Measurements from ENCODE around the gene CHRNA9. TPM values are rescaled to one million over a fixed set of nuclear protein-coding genes. Genes with fewer than 3 reads are reported as not detected.

Gene CHRNA9
- total and polyA plus RNA-seq, 2 of the 13 experiments (the other 11 are each of a cell fraction or from before 2014, with no cell fraction given), result not detected

GRCh38 chr4:40402556-40402955 lies 67.4 kb downstream of the CHRNA9 start:
- H3K4me1 ChIP-seq (ENCODE audit: insufficient read depth, low read length), result peaks cover 27% of the 10 kb centered on the region
- H3K9me3 ChIP-seq (ENCODE audit: low read length), result peaks cover 14% of the 10 kb centered on the region
- FAIRE-seq, result no peak
- no peak overlapping the region for H3K27ac ChIP-seq (ENCODE audit: extremely low read length, insufficient read depth, low read length)
- DNase-seq (ENCODE audit: low spot score), result no peak
- in situ Hi-C loops (cut with HindIII; ENCODE audit: extremely low pct_ligation_motif_present, low pct_unique_long_range_greater_than_20kb) (no loop called here), intact Hi-C loops (cut with micrococcal nuclease; ENCODE audit: unreplicated experiment) (loop anchor here (10.0 kb wide), 1 partner anchor 112 kb away; no protein-coding TSS in a partner anchor)
- BruUV-seq (replicated peaks), result no TSS peak
- no peaks in the 10 kb centered on the region for H3K79me2 ChIP-seq (ENCODE audit: insufficient read depth, low read length)
- no peaks in the 10 kb centered on the region for H3K36me3 ChIP-seq (replicated peaks in 1 of 2; ENCODE audit: control insufficient read depth in 1 of 2, insufficient read depth in 2 of 2, low read length in 2 of 2)
- ChIA-PET POLR2A (no interaction called here), CTCF (ENCODE audit: low intra/inter-chr PET ratio, low total read pairs) (no interaction called here)
- WGBS (ENCODE audit: low lambda C conversion rate), result 0% methylated on average over 1 of the region's 1 CpG
- no peak overlapping the region for H3K9ac ChIP-seq (ENCODE audit: insufficient read depth, low read depth, low read length)
- no peaks in the 10 kb centered on the region for H4K20me1 ChIP-seq (ENCODE audit: insufficient read depth, low read length)
- no peak overlapping the region for H3K4me2 ChIP-seq (ENCODE audit: low read depth, low read length)
- 0 out of 5 replicates have a peak, but pooled peaks cover 0 to 3% of the 10 kb centered on the region in 2 experiments for H3K27me3 ChIP-seq (ENCODE audit: control insufficient read depth in 1 of 2, insufficient read depth in 2 of 2, low read length in 2 of 2)
- no peak overlapping the region for H3K4me3 ChIP-seq (replicated peaks in 1 of 3; ENCODE audit: insufficient read depth in 1 of 3, low read depth in 2 of 3, low read length in 3 of 3)
- H2AFZ ChIP-seq (ENCODE audit: low read length), result no peak overlapping the region
- no peak for ATAC-seq
- TF ChIP-seq, protein P1, sequence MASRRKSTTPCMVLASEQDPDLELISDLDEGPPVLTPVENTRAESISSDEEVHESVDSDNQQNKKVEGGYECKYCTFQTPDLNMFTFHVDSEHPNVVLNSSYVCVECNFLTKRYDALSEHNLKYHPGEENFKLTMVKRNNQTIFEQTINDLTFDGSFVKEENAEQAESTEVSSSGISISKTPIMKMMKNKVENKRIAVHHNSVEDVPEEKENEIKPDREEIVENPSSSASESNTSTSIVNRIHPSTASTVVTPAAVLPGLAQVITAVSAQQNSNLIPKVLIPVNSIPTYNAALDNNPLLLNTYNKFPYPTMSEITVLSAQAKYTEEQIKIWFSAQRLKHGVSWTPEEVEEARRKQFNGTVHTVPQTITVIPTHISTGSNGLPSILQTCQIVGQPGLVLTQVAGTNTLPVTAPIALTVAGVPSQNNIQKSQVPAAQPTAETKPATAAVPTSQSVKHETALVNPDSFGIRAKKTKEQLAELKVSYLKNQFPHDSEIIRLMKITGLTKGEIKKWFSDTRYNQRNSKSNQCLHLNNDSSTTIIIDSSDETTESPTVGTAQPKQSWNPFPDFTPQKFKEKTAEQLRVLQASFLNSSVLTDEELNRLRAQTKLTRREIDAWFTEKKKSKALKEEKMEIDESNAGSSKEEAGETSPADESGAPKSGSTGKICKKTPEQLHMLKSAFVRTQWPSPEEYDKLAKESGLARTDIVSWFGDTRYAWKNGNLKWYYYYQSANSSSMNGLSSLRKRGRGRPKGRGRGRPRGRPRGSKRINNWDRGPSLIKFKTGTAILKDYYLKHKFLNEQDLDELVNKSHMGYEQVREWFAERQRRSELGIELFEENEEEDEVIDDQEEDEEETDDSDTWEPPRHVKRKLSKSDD (CRISPR knock-in tag; IDR thresholded peaks at IDR 0.05; ENCODE audit: low read depth), result no peak
- TF ChIP-seq ZNF577 (CRISPR knock-in tag; IDR thresholded peaks at IDR 0.05; ENCODE audit: borderline replicate concordance, low read depth), result no peak
- no peak for TF ChIP-seq AKNA (CRISPR knock-in tag; IDR thresholded peaks at IDR 0.05; ENCODE audit: borderline replicate concordance)
- no peak for TF ChIP-seq ZNF737 (CRISPR knock-in tag; IDR thresholded peaks at IDR 0.05; ENCODE audit: borderline replicate concordance)
- TF ChIP-seq ZNF430 (CRISPR knock-in tag; IDR thresholded peaks at IDR 0.05), result no peak
- no peak for TF ChIP-seq ZSCAN9 (CRISPR knock-in tag; IDR thresholded peaks at IDR 0.05; ENCODE audit: borderline replicate concordance)
- no peak for TF ChIP-seq ZBTB46 (CRISPR knock-in tag; IDR thresholded peaks at IDR 0.05; ENCODE audit: borderline replicate concordance)
- no peak for TF ChIP-seq ZNF703 (CRISPR knock-in tag; IDR thresholded peaks at IDR 0.05; ENCODE audit: borderline replicate concordance)
- TF ChIP-seq TEAD3 (CRISPR knock-in tag; optimal IDR thresholded peaks at IDR 0.05; ENCODE audit: borderline replicate concordance), result no peak
- TF ChIP-seq ZNF432 (CRISPR knock-in tag; IDR thresholded peaks at IDR 0.05; ENCODE audit: borderline replicate concordance), result no peak
- no peak for TF ChIP-seq SOX5 (CRISPR knock-in tag; IDR thresholded peaks at IDR 0.05; ENCODE audit: borderline replicate concordance)
- TF ChIP-seq SP140L (CRISPR knock-in tag; IDR thresholded peaks at IDR 0.05; ENCODE audit: borderline replicate concordance), result no peak
- TF ChIP-seq ZNF749 (CRISPR knock-in tag; IDR thresholded peaks at IDR 0.05; ENCODE audit: borderline replicate concordance), result no peak
